Measurements from ENCODE around the gene MESP2. TPM values are rescaled to one million over a fixed set of nuclear protein-coding genes. Genes with fewer than 3 reads are reported as not detected.

The MESP2 gene
- total and polyA plus RNA-seq, 9 of the 15 experiments (the other 6 are each of a cell fraction or from before 2014, with no cell fraction given) = 0.08 to 0.82 (median 0.37) TPM

DNA sequence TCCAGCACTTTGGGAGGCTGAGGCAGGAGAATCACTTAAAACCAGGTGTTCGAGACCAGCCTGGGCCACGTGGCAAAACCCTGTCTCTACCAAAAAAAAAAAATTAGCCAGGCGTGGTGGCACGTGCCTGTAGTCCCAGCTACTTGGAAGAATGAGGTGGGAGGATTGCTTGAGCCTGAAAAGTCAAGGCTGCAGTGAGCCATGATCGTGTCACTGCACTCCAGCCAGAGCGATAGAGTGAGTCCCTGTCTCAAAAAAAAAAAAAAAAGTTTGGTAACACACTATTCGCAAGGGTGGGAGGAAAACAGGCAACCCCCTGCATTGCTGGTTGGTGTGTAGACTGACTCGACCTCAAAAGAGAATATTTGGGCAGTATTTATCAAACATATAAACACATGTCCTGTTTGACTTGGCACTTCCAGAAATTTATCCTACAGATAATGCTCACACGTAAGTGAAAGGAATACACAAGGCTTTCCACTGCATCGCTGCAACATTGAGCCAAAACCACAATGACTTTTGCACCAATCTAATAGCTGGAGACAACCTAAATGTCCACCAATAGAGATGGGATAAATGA, 41.7 kb downstream of the MESP2 start:
- Histone ChIP-seq H3K4me1 (replicated peaks in 1 of 2; ENCODE audit: control insufficient read depth in 2 of 2, insufficient read depth in 2 of 2, low read length in 2 of 2) (peaks cover 9 to 28% of the 10 kb centered on the region in 2 experiments), H2AFZ (ENCODE audit: low read depth, low read length) (peak overlapping the region; percentile 46), H3K4me2 (ENCODE audit: insufficient read depth, low read length) (0 out of 2 replicates have a peak overlapping the region, but pooled peaks have one; percentile 2), H3K27ac (ENCODE audit: extremely low read depth, low read depth, low read length) (no peak overlapping the region), H3K9ac (ENCODE audit: insufficient read depth in 1 of 2, low read depth in 2 of 2, low read length in 2 of 2) (no peak overlapping the region), H4K20me1 (replicated peaks; ENCODE audit: control insufficient read depth, insufficient read depth, low read length) (no peaks in the 10 kb centered on the region), H3K9me1 (ENCODE audit: control insufficient read depth, insufficient read depth, low read length) (no peaks in the 10 kb centered on the region), H3K27me3 (ENCODE audit: control insufficient read depth in 2 of 2, insufficient read depth in 2 of 2, low read length in 2 of 2) (no peaks in the 10 kb centered on the region), H3K79me2 (ENCODE audit: control insufficient read depth, insufficient read depth, low read length) (no peaks in the 10 kb centered on the region), H3K4me3 (no peak overlapping the region), H3K9me3 (replicated peaks; ENCODE audit: control insufficient read depth, insufficient read depth, low read depth, low read length) (0 out of 2 replicates have a peak, but pooled peaks cover 4% of the 10 kb centered on the region), H3K36me3 (ENCODE audit: control insufficient read depth, insufficient read depth, low read length) (no peaks in the 10 kb centered on the region)
- ChIA-PET POLR2A (no interaction called here), CTCF (ENCODE audit: low intra/inter-chr PET ratio) (no interaction called here)
- in situ Hi-C loops (cut with MboI) (no loop called here), intact Hi-C loops (cut with micrococcal nuclease) (no loop called here)
- ATAC-seq (no peak), DNase-seq (ENCODE audit: extremely low read depth in 1 of 4, low spot score in 3 of 4) (no peak), FAIRE-seq (no peak)
- BruUV-seq (replicated peaks) = no TSS peak
- WGBS (ENCODE audit: insufficient coverage, low coverage, missing lambda C conversion rate) = 31% methylated on average over 10 of the region's 10 CpGs
- TF ChIP-seq SAFB (IDR thresholded peaks at IDR 0.05; ENCODE audit: borderline replicate concordance, low read depth, low read length) (no peak), ARID1B (IDR thresholded peaks at IDR 0.05) (0 out of 2 replicates have a peak, but pooled peaks have one; percentile 6), ZNF23 (CRISPR knock-in tag; IDR thresholded peaks at IDR 0.05) (no peak), ZNF384 (IDR thresholded peaks at IDR 0.05; ENCODE audit: low read depth, low read length) (peak; percentile 34; the same call in 1 of the 2 replicates), CBFA2T3 (IDR thresholded peaks at IDR 0.05) (0 out of 2 replicates have a peak, but pooled peaks have one; percentile 4)
- TF ChIP-seq, protein P1, sequence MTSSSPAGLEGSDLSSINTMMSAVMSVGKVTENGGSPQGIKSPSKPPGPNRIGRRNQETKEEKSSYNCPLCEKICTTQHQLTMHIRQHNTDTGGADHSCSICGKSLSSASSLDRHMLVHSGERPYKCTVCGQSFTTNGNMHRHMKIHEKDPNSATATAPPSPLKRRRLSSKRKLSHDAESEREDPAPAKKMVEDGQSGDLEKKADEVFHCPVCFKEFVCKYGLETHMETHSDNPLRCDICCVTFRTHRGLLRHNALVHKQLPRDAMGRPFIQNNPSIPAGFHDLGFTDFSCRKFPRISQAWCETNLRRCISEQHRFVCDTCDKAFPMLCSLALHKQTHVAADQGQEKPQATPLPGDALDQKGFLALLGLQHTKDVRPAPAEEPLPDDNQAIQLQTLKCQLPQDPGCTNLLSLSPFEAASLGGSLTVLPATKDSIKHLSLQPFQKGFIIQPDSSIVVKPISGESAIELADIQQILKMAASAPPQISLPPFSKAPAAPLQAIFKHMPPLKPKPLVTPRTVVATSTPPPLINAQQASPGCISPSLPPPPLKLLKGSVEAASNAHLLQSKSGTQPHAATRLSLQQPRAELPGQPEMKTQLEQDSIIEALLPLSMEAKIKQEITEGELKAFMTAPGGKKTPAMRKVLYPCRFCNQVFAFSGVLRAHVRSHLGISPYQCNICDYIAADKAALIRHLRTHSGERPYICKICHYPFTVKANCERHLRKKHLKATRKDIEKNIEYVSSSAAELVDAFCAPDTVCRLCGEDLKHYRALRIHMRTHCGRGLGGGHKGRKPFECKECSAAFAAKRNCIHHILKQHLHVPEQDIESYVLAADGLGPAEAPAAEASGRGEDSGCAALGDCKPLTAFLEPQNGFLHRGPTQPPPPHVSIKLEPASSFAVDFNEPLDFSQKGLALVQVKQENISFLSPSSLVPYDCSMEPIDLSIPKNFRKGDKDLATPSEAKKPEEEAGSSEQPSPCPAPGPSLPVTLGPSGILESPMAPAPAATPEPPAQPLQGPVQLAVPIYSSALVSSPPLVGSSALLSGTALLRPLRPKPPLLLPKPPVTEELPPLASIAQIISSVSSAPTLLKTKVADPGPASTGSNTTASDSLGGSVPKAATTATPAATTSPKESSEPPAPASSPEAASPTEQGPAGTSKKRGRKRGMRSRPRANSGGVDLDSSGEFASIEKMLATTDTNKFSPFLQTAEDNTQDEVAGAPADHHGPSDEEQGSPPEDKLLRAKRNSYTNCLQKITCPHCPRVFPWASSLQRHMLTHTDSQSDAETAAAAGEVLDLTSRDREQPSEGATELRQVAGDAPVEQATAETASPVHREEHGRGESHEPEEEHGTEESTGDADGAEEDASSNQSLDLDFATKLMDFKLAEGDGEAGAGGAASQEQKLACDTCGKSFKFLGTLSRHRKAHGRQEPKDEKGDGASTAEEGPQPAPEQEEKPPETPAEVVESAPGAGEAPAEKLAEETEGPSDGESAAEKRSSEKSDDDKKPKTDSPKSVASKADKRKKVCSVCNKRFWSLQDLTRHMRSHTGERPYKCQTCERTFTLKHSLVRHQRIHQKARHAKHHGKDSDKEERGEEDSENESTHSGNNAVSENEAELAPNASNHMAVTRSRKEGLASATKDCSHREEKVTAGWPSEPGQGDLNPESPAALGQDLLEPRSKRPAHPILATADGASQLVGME (CRISPR knock-in tag; IDR thresholded peaks at IDR 0.05) = no peak
